Measurements from ENCODE around the gene DGCR8.
"Not testable (repeated sequence)": the region's sequence is repeated elsewhere in the genome, so short reads cannot be mapped to it uniquely, and the experiment has no call there.

DGCR8 gene

GRCh38 chr22:20154602-20155187 is 74.7 kb downstream of the DGCR8 start:
- no peak for DNase-seq (ENCODE audit: low spot score)

- no peak for DNase-seq (ENCODE audit: low spot score)
Observed at GRCh38 chr22:20155330-20156041, 75.4 kb downstream of the DGCR8 start.

- DNase-seq (ENCODE audit: low spot score), result no peak
Observed at GRCh38 chr22:20156042-20156389, 76.0 kb downstream of the DGCR8 start.

GRCh38 chr22:20156611-20157429 is 76.8 kb downstream of the DGCR8 start:
- peak; percentile 96 for DNase-seq (ENCODE audit: low spot score)

GRCh38 chr22:20157430-20158183 is 77.6 kb downstream of the DGCR8 start:
- DNase-seq (ENCODE audit: low spot score), result no peak

- no peak for DNase-seq (ENCODE audit: low spot score)
Observed at GRCh38 chr22:20158391-20159036, 78.5 kb downstream of the DGCR8 start.

GRCh38 chr22:20159076-20159475 is 79.0 kb downstream of the DGCR8 start:
- no peak for DNase-seq (ENCODE audit: low spot score)

- not testable (repeated sequence) for DNase-seq (ENCODE audit: low spot score)
Observed at GRCh38 chr22:20159531-20159930, 79.5 kb downstream of the DGCR8 start.

- DNase-seq (ENCODE audit: low spot score), result no peak
Observed at GRCh38 chr22:20160041-20160440, 80.0 kb downstream of the DGCR8 start.

All from HuH-7.5 (cell line).